HepG2 (cell line): ENCODE data around the gene FDPS. TPM values are rescaled to one million over a fixed set of nuclear protein-coding genes. Genes with fewer than 3 reads are reported as not detected.

Experiments used
- ATM ChIP-seq: fragments of 450-650 bp; IDR thresholded peaks from 2 replicates; pipeline ENCODE4 v1.7.1; 2017; ENCODE audit warnings: mild to moderate bottlenecking, borderline replicate concordance
- FOXO1 ChIP-seq: sonication (generic); formaldehyde crosslinking; IDR thresholded peaks from 2 replicates; pipeline ENCODE4 v1.4.0; 2020; ENCODE audit warnings: missing genetic modification reagents
- ISL2 ChIP-seq: sonication (generic); formaldehyde crosslinking; IDR thresholded peaks from 2 replicates; pipeline ENCODE4 v1.5.0; 2020; ENCODE audit warnings: missing genetic modification reagents
- JDP2 ChIP-seq: sonication (generic); formaldehyde crosslinking; IDR thresholded peaks from 2 replicates; pipeline ENCODE4 v1.8.1; 2022; ENCODE audit warnings: missing genetic modification reagents, borderline replicate concordance
- NR2C2 ChIP-seq: sonication (generic); formaldehyde crosslinking; IDR thresholded peaks from 2 replicates; pipeline ENCODE4 v1.4.0; 2020; ENCODE audit warnings: missing genetic modification reagents, mild to moderate bottlenecking, moderate library complexity, borderline replicate concordance
- PAF1 ChIP-seq: IDR thresholded peaks from 2 replicates; pipeline ENCODE4 v1.6.1; 2016; ENCODE audit warnings: missing genetic modification reagents, missing compliant biosample characterization
- PCBP2 ChIP-seq: fragments of 200-400 bp; formaldehyde crosslinking; optimal IDR thresholded peaks from 2 replicates; pipeline ENCODE3; 2018; ENCODE audit warnings: low read length, low read depth; ENCODE audit not compliant: poor library complexity, severe bottlenecking
- ZFP82 ChIP-seq: sonication (generic); formaldehyde crosslinking; IDR thresholded peaks from 2 replicates; pipeline ENCODE4 v1.5.1; 2020; ENCODE audit warnings: mild to moderate bottlenecking, missing genetic modification reagents, borderline replicate concordance
- ZNF547 ChIP-seq: sonication (generic); formaldehyde crosslinking; IDR thresholded peaks from 2 replicates; pipeline ENCODE4 v1.5.1; 2020; ENCODE audit warnings: mild to moderate bottlenecking, missing genetic modification reagents
- ZNF772 ChIP-seq: sonication (generic); formaldehyde crosslinking; IDR thresholded peaks from 2 replicates; pipeline ENCODE4 v1.5.0; 2020; ENCODE audit warnings: mild to moderate bottlenecking, missing genetic modification reagents
- polyA plus RNA-seq, 8 experiments: library from polyadenylated mRNA; depleted of rRNA in 3 of 8; stranded (reverse) in 7 of 8; unstranded in 1 of 8; fragments of >200 nt; fragmentation: Illumina TruSeq in 4 of 8; extraction: Trizol in 4 of 8; gene quantifications; 2 replicates each; pipeline versions ENCODE4 v1.2.1 to v1.2.3, GENCODE V29; 2011 to 2016; ENCODE audit warnings: low read depth in 4 of 8, missing spikeins in 1 of 8, mixed read lengths in 1 of 8; ENCODE audit not compliant: insufficient read depth in 1 of 8
- total RNA-seq, 5 experiments: library from RNA; depleted of rRNA; stranded (reverse); fragments of >200 nt; fragmentation: Illumina TruSeq; extraction: Trizol; gene quantifications; 2 replicates each; pipeline ENCODE4 v1.2.3, GENCODE V29; 2016; ENCODE audit warnings: low read depth in 1 of 5
- TF ChIP-seq, protein P1 (sequence below): sonication (generic); formaldehyde crosslinking; IDR thresholded peaks from 2 replicates; pipeline ENCODE4 v1.4.0; 2020; ENCODE audit warnings: mild to moderate bottlenecking, missing genetic modification reagents
- TF ChIP-seq, protein P2 (sequence below): sonication (generic); formaldehyde crosslinking; IDR thresholded peaks from 2 replicates; pipeline ENCODE4 v1.8.0; 2022; ENCODE audit warnings: mild to moderate bottlenecking, missing genetic modification reagents, borderline replicate concordance
- TF ChIP-seq, protein P3 (sequence below): sonication (generic); formaldehyde crosslinking; IDR thresholded peaks from 2 replicates; pipeline ENCODE4 v1.4.0; 2020; ENCODE audit warnings: missing genetic modification reagents, borderline replicate concordance
- TF ChIP-seq, protein P4 (sequence below): sonication (generic); formaldehyde crosslinking; IDR thresholded peaks from 2 replicates; pipeline ENCODE4 v1.8.1; 2023; ENCODE audit warnings: missing genetic modification reagents, mild to moderate bottlenecking, borderline replicate concordance
- TF ChIP-seq, protein P5 (sequence below): sonication (generic); formaldehyde crosslinking; IDR thresholded peaks from 2 replicates; pipeline ENCODE4 v1.5.0; 2020; ENCODE audit warnings: mild to moderate bottlenecking, missing genetic modification reagents, borderline replicate concordance

The FDPS gene
- total and polyA plus RNA-seq, 2 of the 13 experiments (the other 11 are each of a cell fraction or from before 2014, with no cell fraction given) = 264 to 519 TPM

DNA sequence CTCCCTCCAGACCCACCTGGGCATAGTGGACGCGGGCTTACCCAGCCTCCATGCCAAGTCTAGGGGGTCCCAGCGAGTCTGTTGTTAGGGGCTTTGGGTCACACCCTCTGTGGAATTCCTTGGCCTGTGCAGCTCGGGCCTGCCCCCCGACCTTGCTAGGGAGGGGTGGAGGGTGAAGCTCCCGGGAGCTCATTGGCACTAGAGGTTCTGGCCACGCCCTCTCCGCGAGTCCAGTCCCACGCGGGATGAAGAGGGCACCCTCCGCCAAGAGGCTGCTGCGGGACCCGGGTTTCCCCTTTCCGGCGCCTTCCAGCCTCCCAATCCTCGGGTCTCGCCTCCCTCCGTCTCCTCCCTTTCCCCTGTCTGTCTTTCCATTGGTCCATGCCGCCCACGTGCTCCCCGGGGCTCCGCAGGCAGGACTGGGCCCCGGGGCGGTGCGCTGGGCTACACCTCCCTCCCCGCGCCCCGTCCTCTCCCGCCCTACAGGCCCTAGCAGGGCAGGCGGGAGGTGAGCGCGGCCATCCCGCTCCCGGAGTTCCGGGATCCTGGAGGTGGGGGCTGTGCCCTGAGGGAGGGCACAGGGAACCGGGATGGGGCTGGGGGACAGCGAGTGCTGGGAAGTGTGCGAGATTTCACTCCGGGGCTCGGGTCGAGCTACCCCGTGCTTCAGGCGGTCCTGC, 15.5 kb downstream of the FDPS start (continued):
- TF ChIP-seq, protein P1, sequence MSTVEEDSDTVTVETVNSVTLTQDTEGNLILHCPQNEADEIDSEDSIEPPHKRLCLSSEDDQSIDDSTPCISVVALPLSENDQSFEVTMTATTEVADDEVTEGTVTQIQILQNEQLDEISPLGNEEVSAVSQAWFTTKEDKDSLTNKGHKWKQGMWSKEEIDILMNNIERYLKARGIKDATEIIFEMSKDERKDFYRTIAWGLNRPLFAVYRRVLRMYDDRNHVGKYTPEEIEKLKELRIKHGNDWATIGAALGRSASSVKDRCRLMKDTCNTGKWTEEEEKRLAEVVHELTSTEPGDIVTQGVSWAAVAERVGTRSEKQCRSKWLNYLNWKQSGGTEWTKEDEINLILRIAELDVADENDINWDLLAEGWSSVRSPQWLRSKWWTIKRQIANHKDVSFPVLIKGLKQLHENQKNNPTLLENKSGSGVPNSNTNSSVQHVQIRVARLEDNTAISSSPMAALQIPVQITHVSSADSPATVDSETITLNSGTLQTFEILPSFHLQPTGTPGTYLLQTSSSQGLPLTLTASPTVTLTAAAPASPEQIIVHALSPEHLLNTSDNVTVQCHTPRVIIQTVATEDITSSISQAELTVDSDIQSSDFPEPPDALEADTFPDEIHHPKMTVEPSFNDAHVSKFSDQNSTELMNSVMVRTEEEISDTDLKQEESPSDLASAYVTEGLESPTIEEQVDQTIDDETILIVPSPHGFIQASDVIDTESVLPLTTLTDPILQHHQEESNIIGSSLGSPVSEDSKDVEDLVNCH (CRISPR knock-in tag) = no peak
- 0 out of 2 replicates have a peak, but pooled peaks have one; percentile 10 for TF ChIP-seq ISL2 (CRISPR knock-in tag)
- TF ChIP-seq, protein P2, sequence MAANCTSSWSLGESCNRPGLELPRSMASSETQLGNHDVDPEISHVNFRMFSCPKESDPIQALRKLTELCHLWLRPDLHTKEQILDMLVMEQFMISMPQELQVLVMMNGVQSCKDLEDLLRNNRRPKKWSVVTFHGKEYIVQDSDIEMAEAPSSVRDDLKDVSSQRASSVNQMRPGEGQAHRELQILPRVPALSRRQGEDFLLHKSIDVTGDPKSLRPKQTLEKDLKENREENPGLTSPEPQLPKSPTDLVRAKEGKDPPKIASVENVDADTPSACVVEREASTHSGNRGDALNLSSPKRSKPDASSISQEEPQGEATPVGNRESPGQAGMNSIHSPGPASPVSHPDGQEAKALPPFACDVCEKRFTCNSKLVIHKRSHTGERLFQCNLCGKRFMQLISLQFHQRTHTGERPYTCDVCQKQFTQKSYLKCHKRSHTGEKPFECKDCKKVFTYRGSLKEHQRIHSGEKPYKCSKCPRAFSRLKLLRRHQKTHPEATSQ (CRISPR knock-in tag) = no peak
- TF ChIP-seq JDP2 (CRISPR knock-in tag) = no peak
- TF ChIP-seq FOXO1 (CRISPR knock-in tag) = 0 out of 2 replicates have a peak, but pooled peaks have one; percentile 5
- TF ChIP-seq PAF1 (CRISPR knock-in tag) = no peak
- TF ChIP-seq, protein P3, sequence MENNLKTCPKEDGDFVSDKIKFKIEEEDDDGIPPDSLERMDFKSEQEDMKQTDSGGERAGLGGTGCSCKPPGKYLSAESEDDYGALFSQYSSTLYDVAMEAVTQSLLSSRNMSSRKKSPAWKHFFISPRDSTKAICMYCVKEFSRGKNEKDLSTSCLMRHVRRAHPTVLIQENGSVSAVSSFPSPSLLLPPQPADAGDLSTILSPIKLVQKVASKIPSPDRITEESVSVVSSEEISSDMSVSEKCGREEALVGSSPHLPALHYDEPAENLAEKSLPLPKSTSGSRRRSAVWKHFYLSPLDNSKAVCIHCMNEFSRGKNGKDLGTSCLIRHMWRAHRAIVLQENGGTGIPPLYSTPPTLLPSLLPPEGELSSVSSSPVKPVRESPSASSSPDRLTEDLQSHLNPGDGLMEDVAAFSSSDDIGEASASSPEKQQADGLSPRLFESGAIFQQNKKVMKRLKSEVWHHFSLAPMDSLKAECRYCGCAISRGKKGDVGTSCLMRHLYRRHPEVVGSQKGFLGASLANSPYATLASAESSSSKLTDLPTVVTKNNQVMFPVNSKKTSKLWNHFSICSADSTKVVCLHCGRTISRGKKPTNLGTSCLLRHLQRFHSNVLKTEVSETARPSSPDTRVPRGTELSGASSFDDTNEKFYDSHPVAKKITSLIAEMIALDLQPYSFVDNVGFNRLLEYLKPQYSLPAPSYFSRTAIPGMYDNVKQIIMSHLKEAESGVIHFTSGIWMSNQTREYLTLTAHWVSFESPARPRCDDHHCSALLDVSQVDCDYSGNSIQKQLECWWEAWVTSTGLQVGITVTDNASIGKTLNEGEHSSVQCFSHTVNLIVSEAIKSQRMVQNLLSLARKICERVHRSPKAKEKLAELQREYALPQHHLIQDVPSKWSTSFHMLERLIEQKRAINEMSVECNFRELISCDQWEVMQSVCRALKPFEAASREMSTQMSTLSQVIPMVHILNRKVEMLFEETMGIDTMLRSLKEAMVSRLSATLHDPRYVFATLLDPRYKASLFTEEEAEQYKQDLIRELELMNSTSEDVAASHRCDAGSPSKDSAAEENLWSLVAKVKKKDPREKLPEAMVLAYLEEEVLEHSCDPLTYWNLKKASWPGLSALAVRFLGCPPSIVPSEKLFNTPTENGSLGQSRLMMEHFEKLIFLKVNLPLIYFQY (CRISPR knock-in tag) = peak; percentile 62
- TF ChIP-seq ZNF772 = no peak
- TF ChIP-seq, protein P4, sequence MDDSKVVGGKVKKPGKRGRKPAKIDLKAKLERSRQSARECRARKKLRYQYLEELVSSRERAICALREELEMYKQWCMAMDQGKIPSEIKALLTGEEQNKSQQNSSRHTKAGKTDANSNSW (CRISPR knock-in tag) = no peak
- peak; percentile 82; the same call in 1 of the 2 replicates for TF ChIP-seq ZFP82 (CRISPR knock-in tag)
- TF ChIP-seq ATM = no peak
- no peak for TF ChIP-seq PCBP2
- TF ChIP-seq NR2C2 (CRISPR knock-in tag) = 0 out of 2 replicates have a peak, but pooled peaks have one; percentile 47
- TF ChIP-seq, protein P5, sequence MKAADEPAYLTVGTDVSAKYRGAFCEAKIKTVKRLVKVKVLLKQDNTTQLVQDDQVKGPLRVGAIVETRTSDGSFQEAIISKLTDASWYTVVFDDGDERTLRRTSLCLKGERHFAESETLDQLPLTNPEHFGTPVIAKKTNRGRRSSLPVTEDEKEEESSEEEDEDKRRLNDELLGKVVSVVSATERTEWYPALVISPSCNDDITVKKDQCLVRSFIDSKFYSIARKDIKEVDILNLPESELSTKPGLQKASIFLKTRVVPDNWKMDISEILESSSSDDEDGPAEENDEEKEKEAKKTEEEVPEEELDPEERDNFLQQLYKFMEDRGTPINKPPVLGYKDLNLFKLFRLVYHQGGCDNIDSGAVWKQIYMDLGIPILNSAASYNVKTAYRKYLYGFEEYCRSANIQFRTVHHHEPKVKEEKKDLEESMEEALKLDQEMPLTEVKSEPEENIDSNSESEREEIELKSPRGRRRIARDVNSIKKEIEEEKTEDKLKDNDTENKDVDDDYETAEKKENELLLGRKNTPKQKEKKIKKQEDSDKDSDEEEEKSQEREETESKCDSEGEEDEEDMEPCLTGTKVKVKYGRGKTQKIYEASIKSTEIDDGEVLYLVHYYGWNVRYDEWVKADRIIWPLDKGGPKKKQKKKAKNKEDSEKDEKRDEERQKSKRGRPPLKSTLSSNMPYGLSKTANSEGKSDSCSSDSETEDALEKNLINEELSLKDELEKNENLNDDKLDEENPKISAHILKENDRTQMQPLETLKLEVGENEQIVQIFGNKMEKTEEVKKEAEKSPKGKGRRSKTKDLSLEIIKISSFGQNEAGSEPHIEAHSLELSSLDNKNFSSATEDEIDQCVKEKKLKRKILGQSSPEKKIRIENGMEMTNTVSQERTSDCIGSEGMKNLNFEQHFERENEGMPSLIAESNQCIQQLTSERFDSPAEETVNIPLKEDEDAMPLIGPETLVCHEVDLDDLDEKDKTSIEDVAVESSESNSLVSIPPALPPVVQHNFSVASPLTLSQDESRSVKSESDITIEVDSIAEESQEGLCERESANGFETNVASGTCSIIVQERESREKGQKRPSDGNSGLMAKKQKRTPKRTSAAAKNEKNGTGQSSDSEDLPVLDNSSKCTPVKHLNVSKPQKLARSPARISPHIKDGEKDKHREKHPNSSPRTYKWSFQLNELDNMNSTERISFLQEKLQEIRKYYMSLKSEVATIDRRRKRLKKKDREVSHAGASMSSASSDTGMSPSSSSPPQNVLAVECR (CRISPR knock-in tag) = peak; percentile 50; the same call in 1 of the 2 replicates
- TF ChIP-seq ZNF547 (CRISPR knock-in tag) = peak; percentile 37; the same call in 1 of the 2 replicates
